ENCODE results near the gene TOX4.
"Not testable (repeated sequence)": the region's sequence is repeated elsewhere in the genome, so short reads cannot be mapped to it uniquely, and the experiment has no call there.

The TOX4 gene

DNA sequence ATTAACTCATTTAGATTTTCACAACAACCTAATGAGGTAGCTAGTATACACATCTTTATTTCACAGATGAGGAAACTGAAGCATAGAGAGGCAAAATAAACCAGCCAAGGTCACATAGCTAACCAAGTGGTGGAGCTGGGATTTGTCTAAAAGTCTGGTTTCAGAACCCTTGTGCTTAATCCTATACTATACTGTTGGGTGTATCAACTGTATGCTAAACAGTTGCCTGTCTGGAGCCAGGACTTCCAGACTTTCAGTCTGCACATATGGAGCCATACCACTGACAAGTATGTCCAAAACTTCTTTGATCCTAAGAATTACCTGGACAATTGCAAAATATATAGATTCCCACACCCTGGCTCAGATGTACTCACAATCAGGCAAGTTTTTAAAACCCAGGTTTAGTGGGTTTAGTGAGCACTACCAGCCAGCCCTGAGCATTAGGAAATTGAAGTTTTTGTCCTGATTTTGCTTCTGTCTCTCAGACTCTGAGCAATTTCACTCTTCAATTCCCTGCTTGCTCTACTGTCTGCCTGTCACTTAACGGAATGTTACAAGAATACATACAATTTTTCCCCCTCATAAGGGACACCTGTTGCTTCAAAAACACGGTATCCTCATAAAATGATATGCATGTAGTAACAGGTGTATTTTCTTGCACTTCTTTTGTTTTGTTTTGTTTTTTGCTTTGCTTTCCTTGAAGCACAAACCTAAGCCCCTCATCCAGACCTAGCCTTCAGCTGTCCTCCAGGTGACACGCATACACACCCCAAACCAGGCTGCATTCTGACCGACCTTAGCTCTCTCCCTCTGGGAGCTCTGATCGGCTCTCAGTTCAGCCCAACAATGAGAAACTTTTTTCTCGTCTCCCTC lies 58.8 kb downstream of the TOX4 start:
- no peak for DNase-seq (ENCODE audit: low read depth)

DNA sequence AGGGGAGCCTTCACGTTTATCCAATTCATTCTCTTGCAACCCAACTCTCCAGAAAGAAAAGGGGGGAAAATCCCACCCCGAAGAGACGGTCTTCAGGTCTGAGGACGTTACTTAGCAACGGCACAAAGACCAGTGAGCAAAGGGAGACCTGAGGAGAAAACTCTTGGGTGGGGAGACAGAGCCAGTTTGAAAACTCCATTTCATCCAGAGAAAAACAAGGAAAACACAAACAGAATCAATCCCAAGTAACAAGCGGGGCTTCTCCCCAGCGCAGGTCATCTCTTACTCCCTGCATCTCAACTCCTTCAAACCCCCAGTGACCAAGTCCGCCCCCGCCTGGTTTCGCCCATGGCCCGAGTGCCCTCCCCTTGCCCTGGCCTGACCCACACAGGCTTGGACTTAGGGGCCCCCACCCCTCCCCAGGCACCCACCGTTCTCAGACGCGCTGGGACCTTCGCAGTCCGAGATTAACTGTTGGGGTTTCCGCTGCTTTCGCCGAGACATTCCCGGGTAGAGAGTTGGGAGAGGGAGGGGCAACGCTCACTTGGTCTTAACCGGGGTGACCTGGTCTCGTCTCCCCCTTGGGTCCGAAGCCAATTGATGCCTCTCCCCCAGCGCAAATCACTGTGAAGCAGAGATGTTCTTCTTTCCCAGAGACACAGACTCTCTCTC lies 59.6 kb downstream of the TOX4 start:
- DNase-seq (ENCODE audit: low read depth) = no peak

- DNase-seq (ENCODE audit: low read depth) = no peak
Measured at GRCh38 chr14:21537090-21537424, 60.1 kb downstream of the TOX4 start.

GRCh38 chr14:21539189-21539940 lies 62.4 kb downstream of the TOX4 start:
- DNase-seq (ENCODE audit: low read depth) = no peak

DNA sequence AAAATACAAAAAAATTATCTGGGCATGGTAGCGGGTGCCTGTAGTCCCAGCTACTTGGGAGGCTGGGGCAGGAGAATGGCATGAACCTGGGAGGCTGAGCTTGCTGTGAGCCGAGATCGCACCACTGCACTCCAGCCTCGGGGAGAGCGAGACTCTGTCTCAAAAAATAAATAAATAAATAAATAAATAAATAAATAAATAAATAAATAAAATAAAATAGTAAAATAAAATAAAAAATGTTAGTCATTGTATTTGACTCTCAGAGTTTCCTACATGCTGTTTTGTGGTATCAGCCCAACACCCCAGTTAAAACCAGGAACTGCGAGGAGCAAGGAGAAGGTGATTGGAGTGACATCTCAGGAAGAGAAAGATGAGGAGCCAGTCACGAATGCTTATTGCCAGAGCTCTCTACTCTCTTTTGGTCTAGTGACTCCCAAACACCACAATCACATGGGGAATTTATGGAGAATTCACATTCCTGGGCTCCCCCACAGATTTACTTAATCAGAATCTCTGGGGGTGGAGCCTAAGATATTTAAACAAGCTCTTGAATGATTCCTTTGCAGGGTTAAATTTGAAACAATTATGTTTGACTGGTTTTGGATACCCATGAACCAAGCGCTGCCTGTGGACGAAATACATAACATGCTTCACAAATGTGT lies 64.5 kb downstream of the TOX4 start:
- DNase-seq (ENCODE audit: low read depth) = no peak

DNA sequence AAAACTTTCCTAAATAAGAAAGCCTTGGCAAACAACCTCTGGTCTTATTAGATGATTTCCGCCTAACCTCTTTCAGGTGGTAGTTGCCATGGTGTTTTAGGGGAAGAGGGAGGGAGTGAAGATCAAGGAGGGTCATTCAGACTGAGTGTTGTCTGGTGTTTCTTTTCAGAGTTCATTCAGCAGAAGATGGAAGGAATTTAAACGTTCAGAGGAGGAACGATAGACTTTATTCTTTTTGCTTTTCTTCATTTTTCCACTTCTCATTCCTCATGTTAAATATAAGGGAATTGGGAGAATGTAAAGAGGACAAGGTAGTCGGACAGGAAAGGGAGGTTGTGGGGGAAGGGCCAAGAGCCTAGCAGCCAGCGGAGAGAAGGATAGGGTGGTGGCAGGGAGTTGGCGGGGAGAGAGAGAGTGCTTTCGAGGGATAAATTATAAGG lies 66.5 kb downstream of the TOX4 start:
- DNase-seq (ENCODE audit: low read depth) = no peak

GRCh38 chr14:21543963-21544362 lies 67.0 kb downstream of the TOX4 start:
- no peak for DNase-seq (ENCODE audit: low read depth)

DNA sequence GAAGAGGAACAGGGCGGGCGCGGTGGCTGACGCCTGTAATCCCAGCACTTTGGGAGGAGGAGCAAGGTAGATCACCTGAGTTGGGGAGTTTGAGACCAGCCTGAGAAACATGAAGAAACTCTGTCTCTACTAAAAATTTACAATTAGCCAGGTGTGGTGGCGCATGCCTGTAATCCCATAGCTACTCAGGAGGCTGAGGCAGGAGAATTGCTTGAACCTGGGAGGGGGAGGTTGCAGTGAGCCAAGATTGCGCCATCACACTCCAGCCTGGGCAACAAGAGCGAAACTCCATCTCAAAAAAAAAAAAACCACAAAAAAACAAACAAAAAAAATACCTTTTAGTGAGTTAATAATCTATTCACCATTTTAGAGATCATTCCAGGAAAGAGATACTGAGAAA lies 67.6 kb downstream of the TOX4 start:
- DNase-seq (ENCODE audit: low read depth) = not testable (repeated sequence)

Data from iris pigment epithelial cell (primary cell).